Measurements from ENCODE around the gene ERMP1.
"Not testable (repeated sequence)": the region's sequence is repeated elsewhere in the genome, so short reads cannot be mapped to it uniquely, and the experiment has no call there.

The ERMP1 gene

GRCh38 chr9:5832538-5833529 lies at the start of gene ERMP1:
ERMP1 (minus strand) TSS chr9:5833117; CDS start chr9:5833027, 90 bp downstream.
- H3K4me1 Mint-ChIP-seq, result peaks cover 67% of the 10 kb centered on the region
- peak within 1 kb of the TSS; percentile 95 for H3K27ac Mint-ChIP-seq
- no peaks in the 10 kb centered on the region for H3K36me3 Mint-ChIP-seq
- peak within 1 kb of the TSS; percentile 95 for H3K4me3 Mint-ChIP-seq
- H3K9me3 Mint-ChIP-seq, result no peaks in the 10 kb centered on the region
- H3K27me3 Mint-ChIP-seq, result no peaks in the 10 kb centered on the region

DNA sequence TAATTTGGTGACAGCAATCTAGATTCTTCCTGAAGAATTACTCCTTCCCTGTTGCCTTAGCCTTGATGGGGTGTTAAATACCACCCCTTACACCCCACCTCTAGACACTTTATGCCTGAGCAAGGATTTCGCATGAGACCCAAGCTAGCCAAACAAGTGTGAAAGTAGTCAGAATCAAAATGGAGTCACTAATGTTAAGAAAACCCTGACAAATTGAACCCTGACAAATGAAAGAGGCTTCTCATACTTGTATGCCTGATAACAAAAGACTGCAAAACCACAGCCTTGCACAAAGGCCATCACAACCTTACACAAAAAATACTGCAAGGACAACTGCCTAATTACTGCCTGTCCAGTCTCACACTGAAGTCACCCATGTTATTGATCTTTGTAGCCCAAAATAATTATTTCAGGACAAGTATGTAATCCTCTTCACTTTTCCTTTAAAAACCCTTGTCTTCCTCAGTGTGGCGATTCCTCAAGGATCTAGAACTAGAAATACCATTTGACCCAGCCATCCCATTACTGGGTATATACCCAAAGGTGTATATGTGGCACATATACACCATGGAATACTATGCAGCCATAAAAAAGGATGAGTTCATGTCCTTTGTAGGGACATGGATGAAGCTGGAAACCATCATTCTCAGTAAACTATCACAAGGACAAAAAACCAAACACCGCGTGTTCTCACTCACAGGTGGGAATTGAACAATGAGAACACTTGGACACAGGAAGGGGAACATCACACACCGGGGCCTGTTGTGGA lies 49.5 kb upstream of the ERMP1 start:
- H3K36me3 Mint-ChIP-seq, result not testable (repeated sequence)

GRCh38 chr9:5879419-5880181 lies 46.7 kb upstream of the ERMP1 start:
- H3K27me3 Mint-ChIP-seq, result no peaks in the 10 kb centered on the region
- peaks cover 5% of the 10 kb centered on the region for H3K4me1 Mint-ChIP-seq
- H3K4me3 Mint-ChIP-seq, result no peak overlapping the region
- no peaks in the 10 kb centered on the region for H3K9me3 Mint-ChIP-seq
- H3K27ac Mint-ChIP-seq, result no peak overlapping the region
- peaks cover 3% of the 10 kb centered on the region for H3K36me3 Mint-ChIP-seq

More for the DNA sequence above, 49.5 kb upstream of the ERMP1 start:
- H3K4me3 Mint-ChIP-seq, H3K4me1 Mint-ChIP-seq, H3K27ac Mint-ChIP-seq, H3K27me3 Mint-ChIP-seq, H3K9me3 Mint-ChIP-seq: not testable (repeated sequence)

DNA sequence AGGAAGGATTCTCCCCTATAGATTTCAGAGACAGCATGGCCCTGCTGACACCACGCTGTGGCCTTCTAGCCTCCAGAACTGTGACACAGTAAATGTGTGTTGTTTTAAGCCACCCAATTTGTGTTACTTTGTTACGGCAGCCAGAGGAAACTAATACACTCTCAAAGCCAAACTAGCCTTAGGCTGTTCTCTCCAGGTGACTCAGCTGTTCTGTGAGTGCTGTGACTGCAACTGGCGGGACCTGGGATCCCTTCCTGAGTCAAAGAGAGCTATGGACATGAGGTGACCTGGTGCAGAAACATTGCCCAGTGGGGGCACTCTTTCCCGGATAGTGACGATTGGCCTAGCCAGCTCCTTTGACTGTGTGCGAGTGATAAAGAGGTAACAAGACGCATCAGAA lies 43.8 kb upstream of the ERMP1 start:
- H3K27ac Mint-ChIP-seq, result no peak overlapping the region
- H3K4me3 Mint-ChIP-seq, result no peak overlapping the region
- no peaks in the 10 kb centered on the region for H3K9me3 Mint-ChIP-seq
- H3K27me3 Mint-ChIP-seq, result no peaks in the 10 kb centered on the region
- H3K4me1 Mint-ChIP-seq, result peaks cover 25% of the 10 kb centered on the region
- H3K36me3 Mint-ChIP-seq, result peaks cover 13% of the 10 kb centered on the region

- Mint-ChIP-seq H3K36me3 (peaks cover 13% of the 10 kb centered on the region), H3K4me3 (no peak overlapping the region), H3K27ac (no peak overlapping the region), H3K9me3 (no peaks in the 10 kb centered on the region), H3K27me3 (no peaks in the 10 kb centered on the region), H3K4me1 (peaks cover 25% of the 10 kb centered on the region)
Observed at GRCh38 chr9:5876026-5876425, 43.1 kb upstream of the ERMP1 start.

DNA sequence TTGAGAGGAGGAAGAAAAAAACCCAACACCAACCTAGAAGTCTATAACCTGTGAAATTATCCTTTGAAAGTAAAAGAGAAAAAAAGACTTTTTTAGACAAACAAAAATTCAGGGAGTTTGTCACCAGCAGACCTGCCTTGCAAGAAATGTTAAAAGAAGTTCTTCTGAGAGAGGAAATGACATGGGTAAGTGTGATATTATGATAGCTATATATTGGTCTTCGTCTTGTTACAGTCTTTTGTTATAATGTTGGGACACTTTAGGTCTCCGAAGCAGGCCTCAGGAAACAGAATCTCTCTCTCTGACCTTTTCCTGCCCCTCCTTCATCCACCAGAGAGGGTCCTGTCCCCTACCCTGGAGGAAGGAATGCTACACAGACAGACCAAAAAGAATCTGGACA lies 41.1 kb upstream of the ERMP1 start:
- Mint-ChIP-seq H3K4me1 (peaks cover 25% of the 10 kb centered on the region), H3K36me3 (peaks cover 13% of the 10 kb centered on the region), H3K27me3 (no peaks in the 10 kb centered on the region), H3K27ac (peak overlapping the region; percentile 25), H3K4me3 (no peak overlapping the region), H3K9me3 (no peaks in the 10 kb centered on the region)

DNA sequence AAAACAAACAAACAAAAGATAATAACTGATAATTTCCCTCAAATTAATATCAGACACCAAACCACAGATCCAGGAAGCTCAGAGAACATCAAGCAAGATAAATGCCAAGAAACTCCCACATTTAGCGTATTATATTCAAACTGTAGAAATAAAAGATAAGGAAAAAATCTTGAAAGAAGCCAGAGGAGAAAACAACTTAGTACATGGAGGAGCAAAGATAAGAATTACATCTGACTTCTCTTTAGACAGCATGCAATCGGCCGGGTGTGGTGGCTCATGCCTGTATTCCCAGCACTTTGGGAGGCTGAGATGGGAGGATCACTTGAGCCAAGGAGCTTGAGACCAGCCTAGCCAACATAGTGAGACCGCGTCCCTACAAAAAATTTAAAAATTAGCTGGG lies 40.5 kb upstream of the ERMP1 start:
- no peaks in the 10 kb centered on the region for H3K27me3 Mint-ChIP-seq
- no peaks in the 10 kb centered on the region for H3K9me3 Mint-ChIP-seq
- peaks cover 13% of the 10 kb centered on the region for H3K36me3 Mint-ChIP-seq
- no peak overlapping the region for H3K27ac Mint-ChIP-seq
- H3K4me3 Mint-ChIP-seq, result no peak overlapping the region
- peaks cover 25% of the 10 kb centered on the region for H3K4me1 Mint-ChIP-seq

- peaks cover 13% of the 10 kb centered on the region for H3K36me3 Mint-ChIP-seq
- peaks cover 25% of the 10 kb centered on the region for H3K4me1 Mint-ChIP-seq
- no peaks in the 10 kb centered on the region for H3K9me3 Mint-ChIP-seq
- H3K27me3 Mint-ChIP-seq, result no peaks in the 10 kb centered on the region
- H3K27ac Mint-ChIP-seq, result peak overlapping the region; percentile 46
- no peak overlapping the region for H3K4me3 Mint-ChIP-seq
Observed at GRCh38 chr9:5872511-5872910, 39.6 kb upstream of the ERMP1 start.

DNA sequence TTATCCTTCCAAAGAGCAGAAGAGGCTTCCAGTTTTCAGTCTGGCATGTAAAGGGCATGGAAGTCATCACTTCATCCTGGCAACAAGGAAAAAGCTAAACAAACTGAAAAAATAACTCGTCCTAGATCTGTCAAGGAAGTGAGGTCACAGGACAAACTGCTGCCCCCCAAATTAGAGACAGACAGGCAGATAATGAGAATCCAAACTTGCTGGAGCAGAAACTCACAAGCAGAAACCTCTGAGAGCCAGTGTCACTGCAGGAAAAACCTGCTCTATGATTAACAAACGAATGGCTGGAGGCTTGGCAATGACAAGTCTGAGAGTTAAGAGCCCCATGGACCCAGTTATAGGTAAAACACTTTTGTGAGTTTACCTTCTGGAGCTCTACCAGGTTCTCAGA lies 38.9 kb upstream of the ERMP1 start:
- peaks cover 13% of the 10 kb centered on the region for H3K36me3 Mint-ChIP-seq
- no peak overlapping the region for H3K4me3 Mint-ChIP-seq
- peaks cover 25% of the 10 kb centered on the region for H3K4me1 Mint-ChIP-seq
- H3K27ac Mint-ChIP-seq, result no peak overlapping the region
- no peaks in the 10 kb centered on the region for H3K27me3 Mint-ChIP-seq
- no peaks in the 10 kb centered on the region for H3K9me3 Mint-ChIP-seq

- Mint-ChIP-seq H3K4me3 (no peak overlapping the region), H3K27ac (no peak overlapping the region), H3K9me3 (no peaks in the 10 kb centered on the region), H3K36me3 (peaks cover 10% of the 10 kb centered on the region), H3K27me3 (no peaks in the 10 kb centered on the region), H3K4me1 (peaks cover 25% of the 10 kb centered on the region)
Observed at GRCh38 chr9:5870691-5871090, 37.8 kb upstream of the ERMP1 start.

DNA sequence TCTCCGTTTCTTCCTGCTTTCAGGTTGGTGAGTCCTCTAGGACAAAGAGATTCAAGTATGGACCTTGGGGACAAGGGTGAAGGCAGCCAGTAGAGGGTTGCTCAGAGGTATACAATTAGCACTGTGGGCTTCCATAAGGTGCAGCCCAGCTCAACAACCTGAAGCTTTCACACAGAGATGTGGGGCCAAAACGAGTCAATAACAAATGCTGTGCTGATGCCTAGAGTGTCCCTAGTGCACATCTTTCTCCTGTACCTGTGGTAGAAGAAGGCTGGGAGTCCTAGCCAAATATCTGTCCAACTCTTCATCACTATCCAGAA lies 37.1 kb upstream of the ERMP1 start:
- H3K36me3 Mint-ChIP-seq, result peaks cover 10% of the 10 kb centered on the region
- H3K4me1 Mint-ChIP-seq, result peaks cover 22% of the 10 kb centered on the region
- no peak overlapping the region for H3K4me3 Mint-ChIP-seq
- no peaks in the 10 kb centered on the region for H3K27me3 Mint-ChIP-seq
- no peaks in the 10 kb centered on the region for H3K9me3 Mint-ChIP-seq
- H3K27ac Mint-ChIP-seq, result no peak overlapping the region

DNA sequence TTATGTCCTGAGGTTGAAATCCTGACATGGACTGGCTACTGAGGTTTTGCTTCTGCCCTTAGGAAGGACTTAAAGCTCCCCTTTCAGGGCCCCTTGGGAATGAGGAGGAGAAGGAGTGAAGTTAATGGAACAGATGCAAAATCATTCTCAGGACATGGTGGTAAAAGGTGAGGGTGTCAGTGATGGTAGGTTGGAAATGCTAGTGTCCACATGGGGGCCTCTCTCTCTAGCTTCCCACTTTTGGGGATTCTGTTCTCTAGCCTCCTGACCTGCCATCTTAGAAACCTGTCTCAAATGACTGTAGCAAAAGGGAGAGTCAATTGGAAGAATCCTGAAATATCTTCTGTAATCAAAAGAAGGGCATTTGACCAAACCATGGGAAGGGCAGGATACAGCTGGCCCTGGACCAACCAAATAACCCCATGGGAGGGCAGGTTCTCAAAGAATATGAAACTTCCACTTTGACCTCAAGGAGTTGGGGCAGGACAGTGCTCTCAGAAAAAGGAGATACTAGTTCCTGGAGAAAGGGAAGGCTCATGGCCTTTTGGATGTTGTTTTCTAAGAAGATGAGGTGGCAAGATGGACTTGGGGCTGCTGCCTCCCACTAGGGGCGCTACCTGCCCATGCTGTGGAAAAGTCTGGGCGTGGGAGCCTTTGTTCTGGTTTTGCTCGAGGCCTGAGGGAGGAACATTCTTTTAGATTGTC lies 36.5 kb upstream of the ERMP1 start:
- Mint-ChIP-seq H3K36me3 (peaks cover 10% of the 10 kb centered on the region), H3K9me3 (no peaks in the 10 kb centered on the region), H3K27me3 (no peaks in the 10 kb centered on the region), H3K4me3 (no peak overlapping the region), H3K27ac (peak overlapping the region; percentile 30), H3K4me1 (peaks cover 19% of the 10 kb centered on the region)

GRCh38 chr9:5868235-5868634 lies 35.3 kb upstream of the ERMP1 start:
- Mint-ChIP-seq H3K27ac (no peak overlapping the region), H3K4me1 (peaks cover 7% of the 10 kb centered on the region), H3K36me3 (peaks cover 7% of the 10 kb centered on the region), H3K4me3 (no peak overlapping the region), H3K27me3 (no peaks in the 10 kb centered on the region), H3K9me3 (no peaks in the 10 kb centered on the region)

GRCh38 chr9:5866685-5867084 lies 33.8 kb upstream of the ERMP1 start:
- H3K4me3 Mint-ChIP-seq, result no peak overlapping the region
- no peaks in the 10 kb centered on the region for H3K36me3 Mint-ChIP-seq
- no peak overlapping the region for H3K27ac Mint-ChIP-seq
- H3K27me3 Mint-ChIP-seq, result no peaks in the 10 kb centered on the region
- H3K9me3 Mint-ChIP-seq, result no peaks in the 10 kb centered on the region
- no peaks in the 10 kb centered on the region for H3K4me1 Mint-ChIP-seq

GRCh38 chr9:5866272-5866671 lies 33.4 kb upstream of the ERMP1 start:
- H3K4me3 Mint-ChIP-seq, result no peak overlapping the region
- no peaks in the 10 kb centered on the region for H3K9me3 Mint-ChIP-seq
- no peaks in the 10 kb centered on the region for H3K4me1 Mint-ChIP-seq
- no peak overlapping the region for H3K27ac Mint-ChIP-seq
- H3K27me3 Mint-ChIP-seq, result no peaks in the 10 kb centered on the region
- H3K36me3 Mint-ChIP-seq, result peaks cover 2% of the 10 kb centered on the region
